ENCODE results near the gene DIS3. TPM values are rescaled to one million over a fixed set of nuclear protein-coding genes. Genes with fewer than 3 reads are reported as not detected.

The DIS3 gene
- polyA plus RNA-seq, 1 experiment = 42.3 TPM

DNA sequence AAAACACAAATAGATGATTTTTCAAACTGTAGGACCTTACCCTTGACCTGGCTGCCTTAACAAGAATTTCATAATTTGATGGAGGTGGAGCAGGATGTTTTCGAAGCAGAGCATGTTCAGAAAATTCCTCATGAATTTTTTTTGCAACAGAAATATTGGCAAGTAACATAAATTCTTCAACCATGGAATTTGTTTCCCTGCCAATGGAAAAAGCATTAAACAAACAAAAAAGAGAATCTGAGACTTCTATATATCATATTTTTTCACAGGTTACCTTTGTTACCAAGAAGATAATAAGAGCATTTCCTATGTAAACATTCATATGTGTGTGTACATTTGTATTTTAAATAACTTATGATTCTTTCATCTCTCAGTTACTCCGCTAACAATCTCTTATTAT lies 18.3 kb downstream of the DIS3 start:
- CTCF ChIA-PET = no interaction called here
- Histone ChIP-seq H3K27ac (ENCODE audit: low read depth, low read length) (no peak overlapping the region), H3K4me3 (ENCODE audit: low read depth, low read length) (no peak overlapping the region), H3K9me3 (ENCODE audit: control insufficient read depth, insufficient read depth, low read length) (no peaks in the 10 kb centered on the region), H3K27me3 (ENCODE audit: control insufficient read depth, insufficient read depth, low read length) (no peaks in the 10 kb centered on the region)
- no peak for DNase-seq (ENCODE audit: low read depth, low spot score)
- POLR2A ChIA-PET = no interaction called here
- TF ChIP-seq, protein P1, sequence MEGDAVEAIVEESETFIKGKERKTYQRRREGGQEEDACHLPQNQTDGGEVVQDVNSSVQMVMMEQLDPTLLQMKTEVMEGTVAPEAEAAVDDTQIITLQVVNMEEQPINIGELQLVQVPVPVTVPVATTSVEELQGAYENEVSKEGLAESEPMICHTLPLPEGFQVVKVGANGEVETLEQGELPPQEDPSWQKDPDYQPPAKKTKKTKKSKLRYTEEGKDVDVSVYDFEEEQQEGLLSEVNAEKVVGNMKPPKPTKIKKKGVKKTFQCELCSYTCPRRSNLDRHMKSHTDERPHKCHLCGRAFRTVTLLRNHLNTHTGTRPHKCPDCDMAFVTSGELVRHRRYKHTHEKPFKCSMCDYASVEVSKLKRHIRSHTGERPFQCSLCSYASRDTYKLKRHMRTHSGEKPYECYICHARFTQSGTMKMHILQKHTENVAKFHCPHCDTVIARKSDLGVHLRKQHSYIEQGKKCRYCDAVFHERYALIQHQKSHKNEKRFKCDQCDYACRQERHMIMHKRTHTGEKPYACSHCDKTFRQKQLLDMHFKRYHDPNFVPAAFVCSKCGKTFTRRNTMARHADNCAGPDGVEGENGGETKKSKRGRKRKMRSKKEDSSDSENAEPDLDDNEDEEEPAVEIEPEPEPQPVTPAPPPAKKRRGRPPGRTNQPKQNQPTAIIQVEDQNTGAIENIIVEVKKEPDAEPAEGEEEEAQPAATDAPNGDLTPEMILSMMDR (IDR thresholded peaks at IDR 0.05; ENCODE audit: low read depth, low read length) = no peak

GRCh38 chr13:72760189-72760588 lies 21.5 kb downstream of the DIS3 start:
- Histone ChIP-seq H3K9me3 (ENCODE audit: control insufficient read depth, insufficient read depth, low read length) (no peaks in the 10 kb centered on the region), H3K4me3 (ENCODE audit: low read depth, low read length) (no peak overlapping the region), H3K27ac (ENCODE audit: low read depth, low read length) (no peak overlapping the region), H3K27me3 (ENCODE audit: control insufficient read depth, insufficient read depth, low read length) (no peaks in the 10 kb centered on the region)
- TF ChIP-seq, protein P1 (IDR thresholded peaks at IDR 0.05; ENCODE audit: low read depth, low read length) = no peak
- POLR2A ChIA-PET = no interaction called here
- no peak for DNase-seq (ENCODE audit: low read depth, low spot score)
- CTCF ChIA-PET = no interaction called here

DNA sequence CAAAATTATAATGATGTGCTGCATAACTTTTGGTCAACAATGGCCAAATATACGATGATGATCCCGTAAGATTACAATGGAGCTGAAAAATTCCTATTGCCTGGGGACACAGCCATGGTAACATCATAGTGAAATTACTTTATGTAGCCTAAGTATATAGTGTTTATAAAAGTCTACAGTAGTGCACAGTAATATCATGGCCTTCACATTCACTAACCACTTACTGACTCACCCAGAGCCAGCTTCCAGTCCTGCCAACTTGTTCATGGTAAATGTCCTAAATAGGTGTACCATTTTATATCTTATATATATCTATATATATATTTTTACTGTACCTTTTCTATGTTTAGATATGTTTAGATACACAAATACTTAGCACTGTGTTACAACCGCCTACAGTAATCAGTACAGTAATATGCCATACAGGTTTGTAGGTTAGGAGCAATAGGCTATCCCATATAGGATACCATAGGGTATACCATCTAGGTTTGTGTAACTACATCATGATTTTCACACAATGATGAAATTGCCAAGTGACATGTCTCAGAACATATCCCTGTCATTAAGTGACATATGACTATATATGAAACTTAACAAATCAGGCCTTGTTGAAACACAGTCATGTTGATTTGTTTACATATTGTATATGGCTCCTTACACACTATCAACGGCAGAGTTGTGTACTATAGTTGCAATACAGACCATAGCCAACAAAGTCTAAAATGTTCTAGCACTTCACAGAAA lies 23.7 kb downstream of the DIS3 start:
- Histone ChIP-seq H3K9me3 (ENCODE audit: control insufficient read depth, insufficient read depth, low read length) (no peaks in the 10 kb centered on the region), H3K4me3 (ENCODE audit: low read depth, low read length) (no peak overlapping the region), H3K27ac (ENCODE audit: low read depth, low read length) (no peak overlapping the region), H3K27me3 (ENCODE audit: control insufficient read depth, insufficient read depth, low read length) (no peaks in the 10 kb centered on the region)
- POLR2A ChIA-PET = no interaction called here
- CTCF ChIA-PET = no interaction called here
- TF ChIP-seq, protein P1 (IDR thresholded peaks at IDR 0.05; ENCODE audit: low read depth, low read length) = no peak
- no peak for DNase-seq (ENCODE audit: low read depth, low spot score)

GRCh38 chr13:72754111-72754510 lies 27.6 kb downstream of the DIS3 start:
- CTCF ChIA-PET = no interaction called here
- H3K27ac ChIP-seq (ENCODE audit: low read depth, low read length) = no peak overlapping the region
- H3K27me3 ChIP-seq (ENCODE audit: control insufficient read depth, insufficient read depth, low read length) = no peaks in the 10 kb centered on the region
- TF ChIP-seq, protein P1 (IDR thresholded peaks at IDR 0.05; ENCODE audit: low read depth, low read length) = no peak
- POLR2A ChIA-PET = no interaction called here
- no peaks in the 10 kb centered on the region for H3K9me3 ChIP-seq (ENCODE audit: control insufficient read depth, insufficient read depth, low read length)
- no peak for DNase-seq (ENCODE audit: low read depth, low spot score)
- H3K4me3 ChIP-seq (ENCODE audit: low read depth, low read length) = no peak overlapping the region

DNA sequence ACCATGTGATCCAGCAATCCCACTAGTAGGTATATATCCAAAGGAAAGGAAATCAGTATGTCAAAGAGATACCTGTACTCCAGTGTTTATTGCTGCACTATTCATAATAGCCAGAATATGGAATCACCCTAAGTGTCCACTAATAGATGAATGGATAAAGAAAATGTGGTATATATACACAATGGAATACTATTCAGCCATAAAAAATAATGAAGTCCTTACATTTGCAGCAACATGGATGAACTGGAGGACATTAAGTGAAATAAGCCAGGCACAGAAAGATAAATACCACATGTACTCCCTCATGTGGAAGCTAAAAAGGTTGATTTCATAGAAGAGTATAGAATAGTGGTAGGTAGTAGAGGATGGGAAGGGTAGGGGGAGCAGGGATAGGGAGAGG lies 30.5 kb downstream of the DIS3 start:
- H3K4me3 ChIP-seq (ENCODE audit: low read depth, low read length) = no peak overlapping the region

More for the DNA sequence above, 30.5 kb downstream of the DIS3 start:
- Histone ChIP-seq H3K27me3 (ENCODE audit: control insufficient read depth, insufficient read depth, low read length) (no peaks in the 10 kb centered on the region), H3K27ac (ENCODE audit: low read depth, low read length) (no peak overlapping the region), H3K9me3 (ENCODE audit: control insufficient read depth, insufficient read depth, low read length) (no peaks in the 10 kb centered on the region)
- POLR2A ChIA-PET = no interaction called here
- DNase-seq (ENCODE audit: low read depth, low spot score) = no peak
- TF ChIP-seq, protein P1 (IDR thresholded peaks at IDR 0.05; ENCODE audit: low read depth, low read length) = no peak
- CTCF ChIA-PET = interaction anchor here (1.5 kb wide), 1 partner anchor 108 kb away, joined by 3 read pairs; no protein-coding TSS in a partner anchor

All from AG04450 (cell line).